SK-N-SH (cell line): ENCODE measurements around the gene RAB20. TPM values are rescaled to one million over a fixed set of nuclear protein-coding genes. Genes with fewer than 3 reads are reported as not detected.

Source experiments
- CTCF ChIA-PET: fragments of 300-600, 350-600 bp; formaldehyde crosslinking; extraction: SDS; loops from one replicate; lab custom pipeline; 2021; lab: Yijun Ruan, JAX
- POLR2A ChIA-PET: fragments of 350-600 bp; sonication (Branson Sonifier 250); formaldehyde crosslinking; extraction: SDS; loops from one replicate; lab custom pipeline; 2020; ENCODE audit warnings: antibody characterized with exemption, inconsistent platforms; lab: Yijun Ruan, JAX
- DNase-seq: peaks from one replicate; pipeline ENCODE4 v3.0.0; 2012
- H2AFZ ChIP-seq: fragments of 200-600 bp; sonication (generic); 2 replicates; pipeline ENCODE4 v1.8.1; 2016; ENCODE audit warnings: antibody characterized with exemption, mild to moderate bottlenecking, low read depth
- H3F3A ChIP-seq: fragments of 200-600 bp; sonication (generic); replicated peaks from 2 replicates; pipeline ENCODE3; 2016; ENCODE audit warnings: antibody characterized with exemption, mild to moderate bottlenecking; ENCODE audit not compliant: insufficient read depth
- H3K27ac ChIP-seq, 2 experiments: fragments of 200-500 bp in 1 of 2; fragments of 200-600 bp in 1 of 2; sonication (Bioruptor generic) in 1 of 2; sonication (generic), shearing (Covaris generic) in 1 of 2; 2 replicates each; pipeline versions ENCODE4 v1.5.1 to v1.6.1; 2014 to 2016; ENCODE audit warnings: low read depth in 2 of 2, inconsistent platforms in 1 of 2, low read length in 1 of 2, mild to moderate bottlenecking in 1 of 2, mixed read lengths in 1 of 2
- H3K27me3 ChIP-seq: fragments of 200-600 bp; sonication (generic), shearing (Covaris generic); 2 replicates; pipeline ENCODE4 v1.6.1; 2016; ENCODE audit warnings: mixed run types; ENCODE audit not compliant: insufficient read depth
- H3K36me3 ChIP-seq, 2 experiments: fragments of 200-500 bp in 1 of 2; fragments of 200-600 bp in 1 of 2; sonication (Bioruptor generic) in 1 of 2; sonication (generic) in 1 of 2; replicated peaks in 1 of 2; 2 replicates each; pipeline versions ENCODE3 to v1.5.1; 2014 to 2016; ENCODE audit warnings: low read length in 1 of 2, mild to moderate bottlenecking in 1 of 2; ENCODE audit not compliant: insufficient read depth in 2 of 2, control insufficient read depth in 1 of 2
- H3K4me1 ChIP-seq, 2 experiments: fragments of 200-500 bp in 1 of 2; fragments of 200-600 bp in 1 of 2; sonication (Bioruptor generic) in 1 of 2; sonication (generic), shearing (Covaris generic) in 1 of 2; 2 replicates each; pipeline versions ENCODE4 v1.5.1 to v1.6.1; 2014 to 2016; ENCODE audit warnings: low read depth in 1 of 2, low read length in 1 of 2, mixed run types in 1 of 2; ENCODE audit not compliant: insufficient read depth in 2 of 2, control insufficient read depth in 1 of 2
- H3K4me2 ChIP-seq: fragments of 200-600 bp; sonication (generic), shearing (Covaris generic); 2 replicates; pipeline ENCODE4 v1.6.1; 2017; ENCODE audit warnings: mixed run types
- H3K4me3 ChIP-seq, 2 experiments: fragments of 200-500 bp in 1 of 2; fragments of 200-600 bp in 1 of 2; sonication (Bioruptor generic) in 1 of 2; sonication (generic), shearing (Covaris generic) in 1 of 2; 2 replicates each; pipeline versions ENCODE4 v1.5.1 to v1.8.1; 2014 to 2016; ENCODE audit warnings: low read depth in 2 of 2, inconsistent platforms in 1 of 2, low read length in 1 of 2, mild to moderate bottlenecking in 1 of 2, mixed read lengths in 1 of 2, moderate library complexity in 1 of 2
- H3K79me2 ChIP-seq: fragments of 200-600 bp; sonication (generic); 2 replicates; pipeline ENCODE4 v1.8.1; 2017; ENCODE audit warnings: mild to moderate bottlenecking; ENCODE audit not compliant: insufficient read depth
- H3K9ac ChIP-seq: fragments of 200-600 bp; sonication (generic); 2 replicates; pipeline ENCODE4 v1.6.1; 2017; ENCODE audit warnings: mixed run types
- H3K9me2 ChIP-seq: fragments of 200-600 bp; sonication (generic); 2 replicates; pipeline ENCODE4 v1.6.1; 2017; ENCODE audit warnings: mixed run types
- H3K9me3 ChIP-seq: fragments of 200-600 bp; sonication (generic); 2 replicates; pipeline ENCODE4 v1.6.1; 2017; ENCODE audit warnings: mixed run types, mild to moderate bottlenecking, moderate library complexity
- H4K20me1 ChIP-seq: fragments of 200-600 bp; sonication (generic); 2 replicates; pipeline ENCODE4 v1.6.1; 2017; ENCODE audit warnings: mild to moderate bottlenecking, mixed run types; ENCODE audit not compliant: insufficient read depth
- CHD2 ChIP-seq: fragments of 150-350 bp; IDR thresholded peaks from 2 replicates; pipeline ENCODE4 v1.6.1; 2018; ENCODE audit warnings: low read length; ENCODE audit not compliant: partially characterized antibody
- EP300 ChIP-seq, 2 experiments: IDR thresholded peaks; 2 replicates each; pipeline versions ENCODE4 v1.4.0 to v1.6.1; 2012; ENCODE audit warnings: borderline replicate concordance in 1 of 2, low read depth in 1 of 2, low read length in 1 of 2
- EZH2phosphoT487 ChIP-seq: fragments of 200-600 bp; sonication (generic); IDR thresholded peaks from 2 replicates; pipeline ENCODE4 v1.6.1; 2017; ENCODE audit warnings: low read depth, mixed run types, mild to moderate bottlenecking, antibody characterized with exemption, moderate library complexity, borderline replicate concordance
- FOSL2 ChIP-seq: IDR thresholded peaks from 2 replicates; pipeline ENCODE4 v1.4.0; 2012; ENCODE audit warnings: low read depth, mild to moderate bottlenecking, moderate library complexity, borderline replicate concordance
- IRF3 ChIP-seq: fragments of 150-350 bp; IDR thresholded peaks from 2 replicates; pipeline ENCODE4 v1.6.1; 2016; ENCODE audit warnings: mild to moderate bottlenecking, low read depth, low read length
- NRF1 ChIP-seq: IDR thresholded peaks from 2 replicates; pipeline ENCODE4 v1.6.1; 2012; ENCODE audit warnings: low read depth, mild to moderate bottlenecking, low read length
- RAD21 ChIP-seq: IDR thresholded peaks from 2 replicates; pipeline ENCODE4 v1.6.1; 2012; ENCODE audit warnings: mild to moderate bottlenecking, low read length
- REST ChIP-seq: IDR thresholded peaks from 2 replicates; pipeline ENCODE4 v1.6.1; 2012; ENCODE audit warnings: mild to moderate bottlenecking, low read depth, low read length, moderate library complexity
- RFX5 ChIP-seq: IDR thresholded peaks from 2 replicates; pipeline ENCODE4 v1.6.1; 2012; ENCODE audit warnings: mild to moderate bottlenecking, improper control_type of control experiment, low read length
- RXRA ChIP-seq: IDR thresholded peaks from 2 replicates; pipeline ENCODE4 v1.4.0; 2012; ENCODE audit warnings: low read depth, mild to moderate bottlenecking, borderline replicate concordance
- SMC3 ChIP-seq: IDR thresholded peaks from 2 replicates; pipeline ENCODE4 v1.6.1; 2012; ENCODE audit warnings: low read depth, low read length, improper control_type of control experiment
- TCF12 ChIP-seq: IDR thresholded peaks from 2 replicates; pipeline ENCODE4 v1.4.0; 2012
- TEAD4 ChIP-seq: IDR thresholded peaks from 2 replicates; pipeline ENCODE4 v1.4.0; 2012; ENCODE audit warnings: mild to moderate bottlenecking, borderline replicate concordance; ENCODE audit not compliant: insufficient read depth
- YY1 ChIP-seq: IDR thresholded peaks from 2 replicates; pipeline ENCODE4 v1.4.0; 2012; ENCODE audit warnings: low read depth, mild to moderate bottlenecking
- WGBS: methylation state at CpG from one replicate; pipeline ENCODE4 v1.1.6; 2017; ENCODE audit warnings: low lambda C conversion rate; 5-methylcytosine and 5-hydroxymethylcytosine counted together
- polyA plus RNA-seq, 3 experiments: library from polyadenylated mRNA; depleted of rRNA; stranded (reverse); fragments of >200 nt; gene quantifications; 2 replicates each; pipeline ENCODE4 v1.2.3, GENCODE V29; 2012
- TF ChIP-seq, protein P1 (sequence below): IDR thresholded peaks from 2 replicates; pipeline ENCODE4 v1.4.0; 2012; ENCODE audit warnings: low read depth, borderline replicate concordance
- TF ChIP-seq, protein P2 (sequence below): fragments of 150-350 bp; IDR thresholded peaks from 2 replicates; pipeline ENCODE4 v1.6.1; 2017; ENCODE audit warnings: antibody characterized with exemption, low read length, low read depth, borderline replicate concordance

RAB20 gene
- polyA plus RNA-seq, 1 of the 3 experiments (the other 2 are of a cell fraction) = 5.2 TPM

- Histone ChIP-seq H3K4me1 (peaks cover 0 to 4% of the 10 kb centered on the region in 2 experiments; a peak in 1 of 4 replicates), H3K36me3 (no peaks in the 10 kb centered on the region), H3K27ac (no peak overlapping the region), H3K4me3 (no peak overlapping the region), H3K79me2 (no peaks in the 10 kb centered on the region), H3K9me2 (no peaks in the 10 kb centered on the region), H3K27me3 (peaks cover 12% of the 10 kb centered on the region; the same call in 1 of the 2 replicates), H3K4me2 (no peak overlapping the region), H4K20me1 (no peaks in the 10 kb centered on the region), H3F3A (no peaks in the 10 kb centered on the region), H3K9ac (no peak overlapping the region), H2AFZ (no peak overlapping the region), H3K9me3 (no peaks in the 10 kb centered on the region)
- ChIA-PET POLR2A (no interaction called here), CTCF (interaction anchor here (0.7 to 1.2 kb wide), 2 partner anchors 119 to 142 kb away, joined by 3 read pairs; no protein-coding TSS in a partner anchor)
- no peak for TF ChIP-seq YY1
- TF ChIP-seq, protein P1, sequence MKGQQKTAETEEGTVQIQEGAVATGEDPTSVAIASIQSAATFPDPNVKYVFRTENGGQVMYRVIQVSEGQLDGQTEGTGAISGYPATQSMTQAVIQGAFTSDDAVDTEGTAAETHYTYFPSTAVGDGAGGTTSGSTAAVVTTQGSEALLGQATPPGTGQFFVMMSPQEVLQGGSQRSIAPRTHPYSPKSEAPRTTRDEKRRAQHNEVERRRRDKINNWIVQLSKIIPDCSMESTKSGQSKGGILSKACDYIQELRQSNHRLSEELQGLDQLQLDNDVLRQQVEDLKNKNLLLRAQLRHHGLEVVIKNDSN = no peak
- no peak for TF ChIP-seq IRF3
- TF ChIP-seq FOSL2 = no peak
- TF ChIP-seq REST = no peak
- TF ChIP-seq TEAD4 = no peak
- no peak for TF ChIP-seq CHD2
- TF ChIP-seq TCF12 = no peak
- 0 out of 2 replicates have a peak, but pooled peaks have one; percentile 15 for TF ChIP-seq SMC3
- TF ChIP-seq RAD21 = peak; percentile 37
- TF ChIP-seq RXRA = no peak
- TF ChIP-seq RFX5 = no peak
- no peak for TF ChIP-seq EP300 (IDR thresholded peaks at IDR 0.05; ENCODE audit: borderline replicate concordance in 1 of 2, low read depth in 1 of 2, low read length in 1 of 2)
- no peak for TF ChIP-seq NRF1
- no peak for TF ChIP-seq EZH2phosphoT487
- TF ChIP-seq, protein P2, sequence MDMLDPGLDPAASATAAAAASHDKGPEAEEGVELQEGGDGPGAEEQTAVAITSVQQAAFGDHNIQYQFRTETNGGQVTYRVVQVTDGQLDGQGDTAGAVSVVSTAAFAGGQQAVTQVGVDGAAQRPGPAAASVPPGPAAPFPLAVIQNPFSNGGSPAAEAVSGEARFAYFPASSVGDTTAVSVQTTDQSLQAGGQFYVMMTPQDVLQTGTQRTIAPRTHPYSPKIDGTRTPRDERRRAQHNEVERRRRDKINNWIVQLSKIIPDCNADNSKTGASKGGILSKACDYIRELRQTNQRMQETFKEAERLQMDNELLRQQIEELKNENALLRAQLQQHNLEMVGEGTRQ = no peak
- DNase-seq = peak; percentile 44
- 55% methylated on average over 10 of the region's 15 CpGs for WGBS
These were observed 14.0 kb upstream of the RAB20 start for GRCh38 chr13:110575322-110576069.
